COR-L47 (cell line): ENCODE results near the gene MYH11.
"Not testable (repeated sequence)": the region's sequence is repeated elsewhere in the genome, so short reads cannot be mapped to it uniquely, and the experiment has no call there.

ENCODE experiments used
- DNase-seq: peaks from one replicate; lab custom pipeline; 2025; lab: John Stamatoyannopoulos, UW

The MYH11 gene

GRCh38 chr16:15810411-15810810 lies 46.4 kb downstream of the MYH11 start:
- no peak for DNase-seq

GRCh38 chr16:15809297-15809696 lies 47.5 kb downstream of the MYH11 start:
- not testable (repeated sequence) for DNase-seq

- no peak for DNase-seq
Measured at GRCh38 chr16:15808071-15808470, 48.8 kb downstream of the MYH11 start.

- DNase-seq, result no peak
Measured at GRCh38 chr16:15807603-15808009, 49.2 kb downstream of the MYH11 start.

- no peak for DNase-seq
Measured at GRCh38 chr16:15803618-15804017, 53.2 kb downstream of the MYH11 start.

- DNase-seq, result no peak
Measured at GRCh38 chr16:15799851-15800495, 56.9 kb downstream of the MYH11 start.

GRCh38 chr16:15798671-15799070 lies 58.2 kb downstream of the MYH11 start:
- no peak for DNase-seq

- DNase-seq, result no peak
Measured at GRCh38 chr16:15796885-15797284, 59.9 kb downstream of the MYH11 start.

GRCh38 chr16:15795615-15796014 lies 61.2 kb downstream of the MYH11 start:
- DNase-seq, result no peak

GRCh38 chr16:15792563-15792971 lies 64.3 kb downstream of the MYH11 start:
- no peak for DNase-seq

GRCh38 chr16:15790458-15790857 lies 66.4 kb downstream of the MYH11 start:
- DNase-seq, result no peak

GRCh38 chr16:15789816-15790215 lies 67.0 kb downstream of the MYH11 start:
- not testable (repeated sequence) for DNase-seq

- no peak for DNase-seq
Measured at GRCh38 chr16:15788846-15789239, 68.0 kb downstream of the MYH11 start.

GRCh38 chr16:15786501-15786900 lies 70.3 kb downstream of the MYH11 start:
- DNase-seq, result no peak

- DNase-seq, result no peak
Measured at GRCh38 chr16:15785386-15786059, 71.3 kb downstream of the MYH11 start.

- no peak for DNase-seq
Measured at GRCh38 chr16:15783985-15784384, 72.8 kb downstream of the MYH11 start.

- no peak for DNase-seq
Measured at GRCh38 chr16:15782573-15783365, 74.1 kb downstream of the MYH11 start.

GRCh38 chr16:15781650-15782049 lies 75.2 kb downstream of the MYH11 start:
- DNase-seq, result no peak

GRCh38 chr16:15780805-15781204 lies 76.0 kb downstream of the MYH11 start:
- DNase-seq, result no peak

- no peak for DNase-seq
Measured at GRCh38 chr16:15779664-15780351, 77.0 kb downstream of the MYH11 start.

GRCh38 chr16:15778999-15779614 lies 77.7 kb downstream of the MYH11 start:
- DNase-seq, result no peak

- DNase-seq, result no peak
Measured at GRCh38 chr16:15778204-15778743, 78.6 kb downstream of the MYH11 start.
